ENCODE results near the gene NOS1. TPM values are rescaled to one million over a fixed set of nuclear protein-coding genes. Genes with fewer than 3 reads are reported as not detected.

The NOS1 gene
- 0.05 TPM in 1 of 2 replicates, not detected in the other for total RNA-seq
- long read RNA-seq: 0 reads

GRCh38 chr12:117361347-117361751 lies at the start of gene NOS1:
Gene NOS1, minus strand, starts transcription at chr12:117361626. Its CDS starts 30,557 bp downstream, at chr12:117331069.
- TF ChIP-seq CTCF (IDR thresholded peaks at IDR 0.05): no peak
- Mint-ChIP-seq H3K9me3 (ENCODE audit: unreplicated experiment) (no peaks in the 10 kb centered on the region), H3K4me3 (ENCODE audit: unreplicated experiment) (peak within 1 kb of the TSS; percentile 32), H3K36me3 (ENCODE audit: unreplicated experiment) (no peaks in the 10 kb centered on the region), H3K27ac (ENCODE audit: unreplicated experiment) (no peak within 1 kb of the TSS), H3K4me1 (ENCODE audit: unreplicated experiment) (peaks cover 4% of the 10 kb centered on the region), H3K27me3 (ENCODE audit: unreplicated experiment) (peaks cover 77% of the 10 kb centered on the region)
- DNase-seq (ENCODE audit: extremely low spot score, unreplicated experiment): no peak

- Mint-ChIP-seq H3K9me3 (ENCODE audit: unreplicated experiment) (no peaks in the 10 kb centered on the region), H3K4me3 (ENCODE audit: unreplicated experiment) (no peak overlapping the region), H3K27ac (ENCODE audit: unreplicated experiment) (no peak overlapping the region), H3K27me3 (ENCODE audit: unreplicated experiment) (peaks cover 4% of the 10 kb centered on the region), H3K4me1 (ENCODE audit: unreplicated experiment) (no peaks in the 10 kb centered on the region), H3K36me3 (ENCODE audit: unreplicated experiment) (no peaks in the 10 kb centered on the region)
- no peak for TF ChIP-seq CTCF (IDR thresholded peaks at IDR 0.05)
- no peak for DNase-seq (ENCODE audit: extremely low spot score, unreplicated experiment)
These were observed 47.9 kb upstream of the NOS1 start for GRCh38 chr12:117409286-117409685.

GRCh38 chr12:117408161-117408791 lies 46.9 kb upstream of the NOS1 start:
- no peaks in the 10 kb centered on the region for H3K9me3 Mint-ChIP-seq (ENCODE audit: unreplicated experiment)
- TF ChIP-seq CTCF (IDR thresholded peaks at IDR 0.05): no peak
- no peak for DNase-seq (ENCODE audit: extremely low spot score, unreplicated experiment)
- no peaks in the 10 kb centered on the region for H3K4me1 Mint-ChIP-seq (ENCODE audit: unreplicated experiment)
- H3K27me3 Mint-ChIP-seq (ENCODE audit: unreplicated experiment): peaks cover 4% of the 10 kb centered on the region
- H3K4me3 Mint-ChIP-seq (ENCODE audit: unreplicated experiment): no peak overlapping the region
- H3K27ac Mint-ChIP-seq (ENCODE audit: unreplicated experiment): no peak overlapping the region
- H3K36me3 Mint-ChIP-seq (ENCODE audit: unreplicated experiment): no peaks in the 10 kb centered on the region

GRCh38 chr12:117404940-117405339 lies 43.5 kb upstream of the NOS1 start:
- Mint-ChIP-seq H3K4me1 (ENCODE audit: unreplicated experiment) (no peaks in the 10 kb centered on the region), H3K9me3 (ENCODE audit: unreplicated experiment) (no peaks in the 10 kb centered on the region), H3K36me3 (ENCODE audit: unreplicated experiment) (no peaks in the 10 kb centered on the region), H3K4me3 (ENCODE audit: unreplicated experiment) (no peak overlapping the region), H3K27ac (ENCODE audit: unreplicated experiment) (no peak overlapping the region), H3K27me3 (ENCODE audit: unreplicated experiment) (no peaks in the 10 kb centered on the region)
- TF ChIP-seq CTCF (IDR thresholded peaks at IDR 0.05): no peak
- DNase-seq (ENCODE audit: extremely low spot score, unreplicated experiment): no peak

- Mint-ChIP-seq H3K4me3 (ENCODE audit: unreplicated experiment) (no peak overlapping the region), H3K9me3 (ENCODE audit: unreplicated experiment) (no peaks in the 10 kb centered on the region)
These were observed 42.9 kb upstream of the NOS1 start for GRCh38 chr12:117404203-117404853.

More at GRCh38 chr12:117404203-117404853, 42.9 kb upstream of the NOS1 start:
- Mint-ChIP-seq H3K27me3 (ENCODE audit: unreplicated experiment) (no peaks in the 10 kb centered on the region), H3K27ac (ENCODE audit: unreplicated experiment) (no peak overlapping the region), H3K36me3 (ENCODE audit: unreplicated experiment) (no peaks in the 10 kb centered on the region), H3K4me1 (ENCODE audit: unreplicated experiment) (no peaks in the 10 kb centered on the region)
- no peak for DNase-seq (ENCODE audit: extremely low spot score, unreplicated experiment)
- TF ChIP-seq CTCF (IDR thresholded peaks at IDR 0.05): no peak

Measured in osteocyte (in vitro differentiated cells).